PC-9 (cell line): ENCODE results near the gene DRD2. TPM values are rescaled to one million over a fixed set of nuclear protein-coding genes. Genes with fewer than 3 reads are reported as not detected.

Source experiments
- BruUV-seq: library from RNA; stranded (reverse); fragments of 400-500 nt; replicated peaks from 2 replicates; lab custom pipeline; 2021; lab: Mats Ljungman, UMichigan
- CTCF ChIA-PET: fragments of 300-600 bp; sonication (Branson Sonifier 250); formaldehyde crosslinking; loops from one replicate; lab custom pipeline; 2022; ENCODE audit warnings: antibody characterized with exemption; lab: Charles Lee
- POLR2A ChIA-PET: fragments of 300-600 bp; sonication (Branson Sonifier 250); formaldehyde crosslinking; loops from one replicate; lab custom pipeline; 2022; ENCODE audit warnings: antibody characterized with exemption; ENCODE audit not compliant: unreplicated experiment; lab: Charles Lee
- DNase-seq, 2 experiments: peaks; one replicate each; pipeline versions ENCODE4 v3.0.0 to v3.0.0-alpha.2; 2015 to 2022; ENCODE audit warnings: mixed read lengths in 1 of 2
- H2AFZ ChIP-seq: fragments of 200-600 bp; sonication (generic); 2 replicates; pipeline ENCODE4 v1.8.1; 2017; ENCODE audit warnings: antibody characterized with exemption
- H3F3A ChIP-seq: fragments of 200-600 bp; sonication (generic); 2 replicates; pipeline ENCODE4 v1.8.1; 2017; ENCODE audit warnings: antibody characterized with exemption, mild to moderate bottlenecking, low read depth; ENCODE audit not compliant: insufficient read depth
- H3K27ac ChIP-seq: fragments of 200-600 bp; sonication (generic); 2 replicates; pipeline ENCODE4 v1.6.1; 2016; ENCODE audit warnings: mixed run types
- H3K27me3 ChIP-seq: fragments of 200-600 bp; sonication (generic); 2 replicates; pipeline ENCODE4 v1.6.1; 2016; ENCODE audit warnings: low read depth, mixed run types; ENCODE audit not compliant: insufficient read depth
- H3K36me3 ChIP-seq: fragments of 200-600 bp; sonication (generic); 2 replicates; pipeline ENCODE4 v1.6.1; 2016; ENCODE audit warnings: low read depth, mixed run types
- H3K4me1 ChIP-seq: fragments of 200-600 bp; sonication (generic); replicated peaks from 2 replicates; pipeline ENCODE4 v1.6.1; 2016; ENCODE audit warnings: mixed run types; ENCODE audit not compliant: insufficient read depth
- H3K4me2 ChIP-seq: fragments of 200-600 bp; sonication (generic); 2 replicates; pipeline ENCODE4 v1.6.1; 2017; ENCODE audit warnings: mixed run types
- H3K4me3 ChIP-seq: fragments of 200-600 bp; sonication (generic); 2 replicates; pipeline ENCODE4 v1.6.1; 2016; ENCODE audit warnings: mixed run types
- H3K79me2 ChIP-seq: fragments of 200-600 bp; sonication (generic); 2 replicates; pipeline ENCODE4 v1.6.1; 2017; ENCODE audit warnings: low read depth, mixed run types
- H3K9me2 ChIP-seq: fragments of 200-600 bp; sonication (generic); 2 replicates; pipeline ENCODE4 v1.8.1; 2017; ENCODE audit warnings: mild to moderate bottlenecking; ENCODE audit not compliant: insufficient read depth
- H3K9me3 ChIP-seq: fragments of 200-600 bp; sonication (generic); 2 replicates; pipeline ENCODE4 v1.8.1; 2016; ENCODE audit warnings: low read depth; ENCODE audit not compliant: insufficient read depth
- H4K20me1 ChIP-seq: fragments of 200-600 bp; sonication (generic); 2 replicates; pipeline ENCODE4 v1.8.1; 2017; ENCODE audit not compliant: insufficient read depth
- EZH2 ChIP-seq: fragments of 200-600 bp; sonication (generic); IDR thresholded peaks from 2 replicates; pipeline ENCODE4 v1.8.0; 2017; ENCODE audit warnings: antibody characterized with exemption, low read depth
- intact Hi-C: fragments of 100-400 bp; cut with micrococcal nuclease; formaldehyde crosslinking; loops from one replicate; pipeline ENCODE4 v1.10.0; 2022; ENCODE audit not compliant: unreplicated experiment
- total RNA-seq: library from RNA; stranded (reverse); gene quantifications from 2 replicates; pipeline ENCODE4 v1.2.3, GENCODE V29; 2021
- TF ChIP-seq, protein P1 (sequence below): fragments of 200-600 bp; sonication (generic); conservative IDR thresholded peaks from 2 replicates; pipeline ENCODE4 v1.6.1; 2017; ENCODE audit warnings: mixed run types, antibody characterized with exemption, mild to moderate bottlenecking, moderate library complexity

DRD2 gene
- total RNA-seq, 1 experiment from 2014 or later = not detected

DNA sequence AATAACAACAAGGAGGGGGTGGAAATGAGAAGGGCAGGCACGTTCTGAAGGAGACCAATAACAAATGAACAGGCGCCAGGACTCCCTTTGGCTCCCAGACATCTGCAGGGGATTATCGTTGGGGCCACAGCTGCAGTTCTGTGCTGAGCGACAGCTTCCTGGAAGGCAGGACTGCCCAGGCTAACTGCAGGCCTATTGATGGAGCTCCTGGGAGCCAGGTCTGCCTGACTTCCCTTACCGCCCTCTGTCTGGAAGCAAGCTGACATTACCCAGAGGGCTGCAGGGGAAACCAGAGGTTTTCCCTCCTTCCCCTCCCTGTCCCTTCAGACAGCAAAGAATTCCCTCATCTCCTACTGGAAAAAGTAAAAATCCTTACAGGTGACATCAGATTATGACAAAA, 5.0 kb downstream of the DRD2 start:
- CTCF ChIA-PET = no interaction called here
- no peak for DNase-seq
- H3K9me2 ChIP-seq = no peaks in the 10 kb centered on the region
- peaks cover 41% of the 10 kb centered on the region for H3K27me3 ChIP-seq
- H3K4me3 ChIP-seq = no peak overlapping the region
- no peaks in the 10 kb centered on the region for H3K4me1 ChIP-seq
- no peak overlapping the region for H3K27ac ChIP-seq
- H4K20me1 ChIP-seq = no peaks in the 10 kb centered on the region
- no peaks in the 10 kb centered on the region for H3K79me2 ChIP-seq
- no peaks in the 10 kb centered on the region for H3K9me3 ChIP-seq
- no peaks in the 10 kb centered on the region for H3F3A ChIP-seq
- TF ChIP-seq, protein P1, sequence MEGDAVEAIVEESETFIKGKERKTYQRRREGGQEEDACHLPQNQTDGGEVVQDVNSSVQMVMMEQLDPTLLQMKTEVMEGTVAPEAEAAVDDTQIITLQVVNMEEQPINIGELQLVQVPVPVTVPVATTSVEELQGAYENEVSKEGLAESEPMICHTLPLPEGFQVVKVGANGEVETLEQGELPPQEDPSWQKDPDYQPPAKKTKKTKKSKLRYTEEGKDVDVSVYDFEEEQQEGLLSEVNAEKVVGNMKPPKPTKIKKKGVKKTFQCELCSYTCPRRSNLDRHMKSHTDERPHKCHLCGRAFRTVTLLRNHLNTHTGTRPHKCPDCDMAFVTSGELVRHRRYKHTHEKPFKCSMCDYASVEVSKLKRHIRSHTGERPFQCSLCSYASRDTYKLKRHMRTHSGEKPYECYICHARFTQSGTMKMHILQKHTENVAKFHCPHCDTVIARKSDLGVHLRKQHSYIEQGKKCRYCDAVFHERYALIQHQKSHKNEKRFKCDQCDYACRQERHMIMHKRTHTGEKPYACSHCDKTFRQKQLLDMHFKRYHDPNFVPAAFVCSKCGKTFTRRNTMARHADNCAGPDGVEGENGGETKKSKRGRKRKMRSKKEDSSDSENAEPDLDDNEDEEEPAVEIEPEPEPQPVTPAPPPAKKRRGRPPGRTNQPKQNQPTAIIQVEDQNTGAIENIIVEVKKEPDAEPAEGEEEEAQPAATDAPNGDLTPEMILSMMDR = no peak
- no peak for TF ChIP-seq EZH2
- H3K4me2 ChIP-seq = no peak overlapping the region
- no peak overlapping the region for H2AFZ ChIP-seq
- intact Hi-C loops = no loop called here
- no TSS peak for BruUV-seq
- H3K36me3 ChIP-seq = no peaks in the 10 kb centered on the region
- POLR2A ChIA-PET = no interaction called here

DNA sequence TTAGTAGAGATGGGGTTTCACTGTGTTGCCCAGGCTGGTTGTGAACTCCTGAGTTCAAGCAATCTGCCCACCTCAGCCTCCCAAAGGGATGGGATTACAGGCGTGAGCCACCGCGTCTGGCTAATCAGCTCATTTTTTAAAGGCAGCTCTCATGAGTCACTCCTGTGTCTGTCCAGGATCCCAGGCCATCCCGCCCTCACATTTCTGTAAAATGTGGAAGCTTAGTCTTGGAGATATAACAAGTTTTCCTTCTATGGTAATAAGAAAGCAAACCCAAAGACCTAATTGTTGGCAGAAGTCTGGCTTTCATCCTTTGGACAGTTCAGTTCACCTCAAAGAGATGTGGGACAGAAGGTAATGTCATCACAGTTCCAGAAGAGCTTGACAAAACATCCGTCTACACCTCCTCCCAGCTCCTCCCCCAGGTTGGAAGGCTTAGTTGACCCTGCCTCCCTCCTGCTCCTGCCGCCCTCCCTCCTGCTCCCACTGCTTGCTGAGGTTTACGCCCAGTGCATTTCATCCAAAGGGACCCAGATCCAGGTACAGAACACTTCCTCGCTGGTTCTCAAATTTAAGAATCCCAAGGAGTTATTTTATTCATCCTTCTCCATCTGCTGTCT, 6.4 kb downstream of the DRD2 start:
- H3K4me1 ChIP-seq = no peaks in the 10 kb centered on the region
- H3K9me2 ChIP-seq = no peaks in the 10 kb centered on the region
- DNase-seq = no peak
- TF ChIP-seq, protein P1 = no peak
- no peak for TF ChIP-seq EZH2
- no TSS peak for BruUV-seq
- no peaks in the 10 kb centered on the region for H3K79me2 ChIP-seq
- intact Hi-C loops = no loop called here
- no peak overlapping the region for H3K4me3 ChIP-seq
- H3K36me3 ChIP-seq = no peaks in the 10 kb centered on the region
- no peaks in the 10 kb centered on the region for H3K9me3 ChIP-seq
- no peak overlapping the region for H2AFZ ChIP-seq
- no peak overlapping the region for H3K4me2 ChIP-seq
- no peak overlapping the region for H3K27ac ChIP-seq
- H4K20me1 ChIP-seq = no peaks in the 10 kb centered on the region
- peaks cover 44% of the 10 kb centered on the region for H3K27me3 ChIP-seq
- H3F3A ChIP-seq = no peaks in the 10 kb centered on the region
- ChIA-PET POLR2A (no interaction called here), CTCF (interaction anchor here (0.6 kb wide), 1 partner anchor 69 kb away, joined by 3 read pairs; no protein-coding TSS in a partner anchor)

GRCh38 chr11:113467545-113467944, 7.7 kb downstream of the DRD2 start:
- H4K20me1 ChIP-seq = no peaks in the 10 kb centered on the region
- no peak overlapping the region for H3K4me2 ChIP-seq
- H2AFZ ChIP-seq = no peak overlapping the region
- TF ChIP-seq EZH2 = no peak
- TF ChIP-seq, protein P1 = no peak
- H3K9me3 ChIP-seq = no peaks in the 10 kb centered on the region
- no peaks in the 10 kb centered on the region for H3K9me2 ChIP-seq
- intact Hi-C loops = no loop called here
- peaks cover 40% of the 10 kb centered on the region for H3K27me3 ChIP-seq
- CTCF ChIA-PET = no interaction called here
- H3K36me3 ChIP-seq = no peaks in the 10 kb centered on the region
- H3K27ac ChIP-seq = no peak overlapping the region
- POLR2A ChIA-PET = no interaction called here
- DNase-seq = no peak
- no peaks in the 10 kb centered on the region for H3K4me1 ChIP-seq
- no peaks in the 10 kb centered on the region for H3K79me2 ChIP-seq
- H3K4me3 ChIP-seq = no peak overlapping the region
- BruUV-seq = no TSS peak
- H3F3A ChIP-seq = no peaks in the 10 kb centered on the region
